ENCODE results near the gene GLRX. TPM values are rescaled to one million over a fixed set of nuclear protein-coding genes. Genes with fewer than 3 reads are reported as not detected.

GLRX gene
- total RNA-seq, 2 donors from 2014 or later: 82.4 to 91.9 TPM

GRCh38 chr5:95799191-95799835 is 23.2 kb downstream of the GLRX start:
- intact Hi-C loops (cut with DNase I, micrococcal nuclease): no loop called here
- ATAC-seq: peak; percentile 42

GRCh38 chr5:95798545-95798944 is 24.0 kb downstream of the GLRX start:
- intact Hi-C loops (cut with DNase I, micrococcal nuclease): no loop called here
- ATAC-seq (no peak), DNase-seq (no peak)

More at GRCh38 chr5:95799191-95799835, 23.2 kb downstream of the GLRX start:
- DNase-seq: no peak

GRCh38 chr5:95798048-95798447 is 24.5 kb downstream of the GLRX start:
- DNase-seq (no peak), ATAC-seq (no peak)
- intact Hi-C loops (cut with DNase I, micrococcal nuclease): no loop called here

- ATAC-seq (no peak), DNase-seq (no peak)
- intact Hi-C loops (cut with DNase I, micrococcal nuclease): no loop called here
Observed at GRCh38 chr5:95797301-95797700, 25.2 kb downstream of the GLRX start.

- no peak for ATAC-seq
- no peak for DNase-seq
- intact Hi-C loops (cut with DNase I, micrococcal nuclease): no loop called here
Observed at GRCh38 chr5:95794070-95794516, 28.4 kb downstream of the GLRX start.

GRCh38 chr5:95791751-95792150 is 30.8 kb downstream of the GLRX start:
- no peak for ATAC-seq
- intact Hi-C loops (cut with DNase I, micrococcal nuclease): no loop called here
- no peak for DNase-seq

- DNase-seq: no peak
- ATAC-seq: no peak
- intact Hi-C loops (cut with DNase I, micrococcal nuclease): loop anchor here (10.0 kb wide), 2 partner anchors 56 to 144 kb away; partner anchors contain the start of gene RFESD (in 1 of the 2)
Observed at GRCh38 chr5:95788493-95788892, 34.0 kb downstream of the GLRX start.

GRCh38 chr5:95786821-95787418 is 35.6 kb downstream of the GLRX start:
- ATAC-seq: no peak
- intact Hi-C loops (cut with DNase I, micrococcal nuclease): loop anchor here (10.0 kb wide), 2 partner anchors 58 to 142 kb away; partner anchors contain the start of gene RFESD (in 1 of the 2)
- no peak for DNase-seq

- ATAC-seq (no peak), DNase-seq (no peak)
- intact Hi-C loops (cut with DNase I, micrococcal nuclease): loop anchor here (10.0 kb wide), 2 partner anchors 60 to 140 kb away; partner anchors contain the start of gene RFESD (in 1 of the 2)
Observed at GRCh38 chr5:95784514-95785302, 37.8 kb downstream of the GLRX start.

- intact Hi-C loops (cut with DNase I, micrococcal nuclease): loop anchor here (10.0 kb wide), 2 partner anchors 61 to 139 kb away; partner anchors contain the start of gene RFESD (in 1 of the 2)
- ATAC-seq: no peak
Observed at GRCh38 chr5:95783661-95784060, 38.9 kb downstream of the GLRX start.

GRCh38 chr5:95782181-95782580 is 40.3 kb downstream of the GLRX start:
- no peak for ATAC-seq
- no peak for DNase-seq
- intact Hi-C loops (cut with DNase I, micrococcal nuclease): loop anchor here (10.0 kb wide), 2 partner anchors 63 to 137 kb away; partner anchors contain the start of gene RFESD (in 1 of the 2)

More at GRCh38 chr5:95783661-95784060, 38.9 kb downstream of the GLRX start:
- no peak for DNase-seq

- peak; percentile 93 for ATAC-seq
- intact Hi-C loops (cut with DNase I, micrococcal nuclease): loop anchor here (2.0 to 10.0 kb wide), 3 partner anchors 64 to 136 kb away; partner anchors contain the start of gene RFESD (in 1 of the 2)
- DNase-seq: peak; percentile 79 to 85
Observed at GRCh38 chr5:95781101-95781583, 41.4 kb downstream of the GLRX start.

- intact Hi-C loops (cut with DNase I, micrococcal nuclease): loop anchor here (2.0 to 10.0 kb wide), 3 partner anchors 64 to 136 kb away; partner anchors contain the start of gene RFESD (in 1 of the 2)
- ATAC-seq: no peak
- no peak for DNase-seq
Observed at GRCh38 chr5:95780597-95780996, 41.9 kb downstream of the GLRX start.

GRCh38 chr5:95779611-95780010 is 42.9 kb downstream of the GLRX start:
- DNase-seq (no peak), ATAC-seq (no peak)
- intact Hi-C loops (cut with DNase I, micrococcal nuclease): loop anchor here (2.0 to 10.0 kb wide), 4 partner anchors 65 to 555 kb away; partner anchors contain the start of gene RFESD (in 1 of the 2)

- ATAC-seq (peak; percentile 75), DNase-seq (no peak)
- intact Hi-C loops (cut with DNase I, micrococcal nuclease): loop anchor here in 1 of 2 donors (10.0 kb wide), 1 partner anchor 556 kb away; no protein-coding TSS in a partner anchor
Observed at GRCh38 chr5:95778713-95779436, 43.7 kb downstream of the GLRX start.

- intact Hi-C loops (cut with DNase I, micrococcal nuclease): loop anchor here in 1 of 2 donors (10.0 kb wide), 1 partner anchor 557 kb away; no protein-coding TSS in a partner anchor
- ATAC-seq: no peak
- no peak for DNase-seq
Observed at GRCh38 chr5:95777441-95777840, 45.1 kb downstream of the GLRX start.

- intact Hi-C loops (cut with DNase I, micrococcal nuclease): loop anchor here in 1 of 2 donors (10.0 kb wide), 1 partner anchor 561 kb away; no protein-coding TSS in a partner anchor
- DNase-seq: no peak
- no peak for ATAC-seq
Observed at GRCh38 chr5:95773335-95774059, 49.0 kb downstream of the GLRX start.
